GM04504 (cell line): ENCODE data around the gene COL4A3.
"Not testable (repeated sequence)": the region's sequence is repeated elsewhere in the genome, so short reads cannot be mapped to it uniquely, and the experiment has no call there.

ENCODE experiments used
- DNase-seq: peaks from one replicate; pipeline ENCODE4 v3.0.0-alpha.2; 2012; ENCODE audit warnings: low read depth

Gene COL4A3

GRCh38 chr2:227154986-227155774 lies 9.2 kb upstream of the COL4A3 start:
- DNase-seq, result no peak

- no peak for DNase-seq
Measured at GRCh38 chr2:227160164-227160563, 4.3 kb upstream of the COL4A3 start.

- no peak for DNase-seq
Measured at GRCh38 chr2:227161947-227162346, 2.5 kb upstream of the COL4A3 start.

DNA sequence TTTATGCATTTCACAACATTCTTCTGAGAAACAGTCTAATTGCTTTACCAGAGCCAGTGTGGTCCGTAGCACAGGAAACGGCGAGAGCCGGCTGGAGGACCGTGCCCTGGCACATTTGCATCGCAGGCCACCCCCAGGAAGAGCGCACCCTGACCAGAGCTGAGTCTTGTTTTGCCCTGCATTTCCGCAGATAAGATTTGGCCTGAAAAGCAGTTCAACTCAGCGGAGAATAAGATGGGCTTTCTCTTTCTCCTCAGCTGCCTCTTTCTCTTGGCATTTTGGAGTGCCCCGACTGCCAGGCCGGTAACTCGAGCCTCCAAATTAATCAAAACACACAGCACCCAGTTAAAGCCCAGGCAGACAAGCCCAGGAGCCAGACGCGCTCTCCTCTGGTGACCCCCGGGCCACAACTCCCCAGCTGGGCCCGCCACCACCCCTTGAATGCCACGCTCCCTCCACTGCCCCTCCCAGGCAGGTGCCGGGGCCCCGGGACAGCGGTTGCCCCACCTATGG lies 883 bp upstream of the COL4A3 start:
- no peak for DNase-seq

GRCh38 chr2:227164763-227165291 lies 403 bp downstream of the COL4A3 start:
- no peak for DNase-seq

- not testable (repeated sequence) for DNase-seq
Measured at GRCh38 chr2:227171779-227172178, 7.4 kb downstream of the COL4A3 start.

- no peak for DNase-seq
Measured at GRCh38 chr2:227177592-227178336, 13.3 kb downstream of the COL4A3 start.

GRCh38 chr2:227179988-227180685 lies 15.7 kb downstream of the COL4A3 start:
- no peak for DNase-seq

DNA sequence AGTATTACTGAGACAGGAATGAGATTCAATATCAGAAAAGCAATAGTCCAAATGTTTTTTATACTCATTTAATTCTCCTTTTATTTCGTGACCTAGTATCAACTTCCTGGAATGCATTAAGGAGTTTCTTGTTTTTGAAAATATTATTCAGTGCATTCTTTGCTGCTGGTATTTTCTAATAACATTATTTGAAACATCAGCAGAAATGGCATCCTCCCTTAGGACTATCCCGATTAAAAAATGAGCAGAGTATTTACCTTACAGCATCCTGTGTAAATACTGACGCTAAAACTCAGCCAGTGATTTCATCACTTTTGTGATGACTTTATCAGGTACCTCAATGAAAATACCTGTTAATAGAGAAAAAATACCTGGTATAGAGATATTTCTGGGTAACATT lies 16.3 kb downstream of the COL4A3 start:
- no peak for DNase-seq

GRCh38 chr2:227182765-227183164 lies 18.3 kb downstream of the COL4A3 start:
- no peak for DNase-seq

- no peak for DNase-seq
Measured at GRCh38 chr2:227183657-227184367, 19.4 kb downstream of the COL4A3 start.

- DNase-seq, result no peak
Measured at GRCh38 chr2:227185615-227186232, 21.3 kb downstream of the COL4A3 start.

GRCh38 chr2:227186751-227187150 lies 22.3 kb downstream of the COL4A3 start:
- no peak for DNase-seq

- DNase-seq, result no peak
Measured at GRCh38 chr2:227188292-227188691, 23.9 kb downstream of the COL4A3 start.

DNA sequence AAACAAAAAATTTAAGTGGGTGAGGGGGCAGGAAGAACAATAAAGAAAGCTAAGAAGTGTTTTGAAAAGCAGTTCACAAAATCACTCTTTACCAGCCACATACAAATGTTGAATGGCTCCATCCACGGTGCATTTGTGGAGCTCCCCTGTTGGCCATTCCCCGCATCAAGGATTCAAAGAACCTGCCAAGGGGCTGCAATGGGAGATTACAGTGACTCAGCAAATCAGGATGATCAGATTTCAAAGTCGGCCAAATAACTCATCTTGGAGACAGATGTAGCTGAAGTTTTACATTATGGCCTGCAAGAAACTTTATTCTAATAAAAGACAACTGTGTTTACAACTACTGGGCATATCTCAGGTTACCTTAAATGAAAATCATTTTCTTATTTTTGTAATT lies 26.9 kb downstream of the COL4A3 start:
- no peak for DNase-seq

DNA sequence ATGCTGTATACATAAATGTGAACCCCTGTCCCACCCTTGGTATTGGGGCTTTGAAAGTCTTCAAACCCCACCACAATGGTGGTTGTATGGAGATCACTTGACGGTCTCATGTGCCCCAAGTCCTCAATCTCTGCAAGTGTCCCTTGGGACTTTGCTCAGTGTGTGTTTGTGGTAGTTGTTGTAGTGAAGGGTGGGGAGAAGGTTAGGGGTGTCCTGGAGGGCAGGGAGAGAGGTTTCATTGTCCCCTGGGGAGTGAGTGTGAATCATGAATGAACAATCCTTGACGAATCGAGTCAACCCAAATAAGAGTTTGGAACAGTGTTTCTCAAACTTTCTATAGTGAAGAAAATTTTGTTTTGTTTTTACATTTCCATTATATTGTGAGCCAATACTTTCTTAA lies 28.1 kb downstream of the COL4A3 start:
- no peak for DNase-seq

DNA sequence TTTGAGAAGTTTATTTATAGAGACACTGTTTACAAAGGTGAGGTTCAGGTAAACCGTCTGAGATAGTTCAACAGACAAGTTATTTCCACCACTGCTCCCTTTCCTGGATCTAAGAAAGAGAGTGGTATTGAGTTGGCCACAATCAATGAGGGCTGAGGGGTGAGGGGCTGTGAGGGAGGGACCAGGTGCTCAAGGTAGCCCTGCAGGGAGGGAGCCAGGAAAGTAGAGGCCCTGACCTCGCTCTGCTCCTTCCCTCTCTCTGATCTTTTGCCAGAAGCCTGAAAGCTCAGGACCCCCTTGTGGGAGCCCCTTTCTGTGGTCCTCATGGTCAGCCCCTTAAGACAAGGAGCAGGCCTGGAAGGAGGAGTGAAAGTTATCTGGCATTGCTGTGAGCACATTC lies 29.8 kb downstream of the COL4A3 start:
- no peak for DNase-seq

DNA sequence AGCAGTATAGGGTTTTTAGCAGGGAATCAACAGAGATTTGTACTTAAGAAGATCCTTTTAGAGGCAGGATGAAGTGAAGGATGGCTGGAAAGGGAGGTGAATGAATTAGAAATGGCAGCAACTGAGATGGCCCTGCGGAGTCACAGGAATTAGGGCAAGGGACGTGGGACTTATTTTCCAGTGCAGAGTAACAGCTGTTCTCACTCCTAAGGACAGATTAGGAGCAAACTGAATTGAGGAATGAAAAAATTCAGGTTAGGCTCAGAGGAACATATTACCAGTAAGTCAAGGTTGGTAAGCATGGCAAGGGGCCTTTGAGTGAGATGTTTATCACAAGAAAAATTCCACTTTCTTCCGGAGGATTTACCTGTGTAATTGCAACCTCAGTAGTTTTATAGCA lies 34.4 kb downstream of the COL4A3 start:
- no peak for DNase-seq

DNA sequence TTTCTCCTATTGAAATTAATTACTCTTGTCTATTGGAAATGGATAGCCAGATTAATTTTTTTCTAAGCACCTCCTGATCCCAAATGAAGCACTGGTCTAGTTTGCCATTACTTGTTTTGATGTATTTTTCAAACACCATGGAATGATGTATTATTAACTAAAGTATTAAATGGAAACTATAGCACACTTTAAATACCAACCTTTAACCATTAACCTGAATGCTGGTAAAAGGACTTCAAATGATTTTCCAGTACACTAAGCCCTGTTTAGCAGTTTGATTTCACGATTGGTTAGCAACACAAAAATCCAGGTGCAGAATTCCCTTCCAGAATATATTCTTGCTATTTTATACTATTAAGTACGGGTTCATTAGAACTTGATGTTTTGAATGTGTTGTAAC lies 37.3 kb downstream of the COL4A3 start:
- no peak for DNase-seq

DNA sequence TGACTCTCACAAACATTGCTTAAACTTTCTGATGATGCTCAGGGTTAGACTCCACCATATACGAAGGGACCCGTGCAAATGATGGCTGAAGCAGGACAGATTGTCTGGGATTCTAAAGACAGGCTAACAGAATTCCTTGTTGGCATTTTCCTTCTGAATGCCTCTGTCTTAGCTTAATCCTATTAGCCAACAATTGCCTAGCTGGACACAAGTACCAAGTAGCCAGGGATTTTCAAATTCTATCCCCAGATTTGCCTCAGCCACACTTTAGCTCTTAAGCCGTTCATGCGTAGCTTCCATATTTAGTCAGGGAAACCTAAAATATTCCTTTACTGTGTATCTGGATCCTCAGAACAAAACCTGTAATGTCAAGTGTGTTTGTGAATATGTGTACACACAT lies 40.0 kb downstream of the COL4A3 start:
- DNase-seq, result no peak

DNA sequence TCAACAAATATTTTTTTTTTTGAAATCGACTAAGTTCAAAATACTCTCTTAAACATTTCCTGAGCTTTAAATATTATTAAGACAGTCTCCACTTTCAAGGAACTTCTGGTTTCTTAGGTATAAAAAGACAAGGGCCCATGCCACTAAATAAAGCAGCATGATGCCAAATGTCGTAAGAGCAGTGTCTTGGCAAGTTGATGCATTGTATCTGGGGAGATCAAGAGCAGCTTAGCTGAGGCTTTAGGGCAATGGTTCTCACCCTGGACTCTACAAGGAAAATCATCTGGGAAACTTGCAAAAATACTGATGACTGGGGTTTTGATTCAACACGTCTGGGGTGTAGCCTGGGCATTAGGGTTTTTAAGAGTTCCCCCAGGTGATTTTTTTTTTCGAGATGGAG lies 41.3 kb downstream of the COL4A3 start:
- DNase-seq, result no peak
